Endothelial cell (in vitro differentiated cells): ENCODE data around the gene ERGIC1. TPM values are rescaled to one million over a fixed set of nuclear protein-coding genes. Genes with fewer than 3 reads are reported as not detected.

Experiments used
- DNase-seq: peaks from one replicate; pipeline ENCODE4 v3.0.0; 2021; ENCODE audit warnings: low spot score
- H3K27ac Mint-ChIP-seq: one replicate; pipeline ENCODE4 v1.8.0; 2021; ENCODE audit warnings: mixed read lengths, inconsistent platforms; ENCODE audit not compliant: unreplicated experiment
- H3K27me3 Mint-ChIP-seq: one replicate; pipeline ENCODE4 v1.8.0; 2021; ENCODE audit warnings: mild to moderate bottlenecking, moderate library complexity, mixed read lengths, inconsistent platforms; ENCODE audit not compliant: unreplicated experiment
- H3K36me3 Mint-ChIP-seq: one replicate; pipeline ENCODE4 v1.8.0; 2021; ENCODE audit warnings: mild to moderate bottlenecking, low read depth, mixed read lengths, inconsistent platforms; ENCODE audit not compliant: unreplicated experiment
- H3K4me1 Mint-ChIP-seq: one replicate; pipeline ENCODE4 v1.8.0; 2021; ENCODE audit warnings: mild to moderate bottlenecking, mixed read lengths, inconsistent platforms; ENCODE audit not compliant: unreplicated experiment
- H3K4me3 Mint-ChIP-seq: one replicate; pipeline ENCODE4 v1.8.0; 2021; ENCODE audit warnings: mild to moderate bottlenecking, mixed read lengths, inconsistent platforms; ENCODE audit not compliant: unreplicated experiment
- H3K9me3 Mint-ChIP-seq: one replicate; pipeline ENCODE4 v1.8.0; 2021; ENCODE audit warnings: mixed read lengths, inconsistent platforms; ENCODE audit not compliant: unreplicated experiment
- CTCF ChIP-seq: fragments of 200-600 bp; sonication (generic); IDR thresholded peaks from one replicate; pipeline ENCODE4 v1.5.0; 2021; ENCODE audit warnings: antibody characterized with exemption; ENCODE audit not compliant: unreplicated experiment
- total RNA-seq: library from RNA; stranded (reverse); fragmentation: NEBNext Ultra II Directional; extraction: Animal tissue kit (Norgen Biotek cat#: 25700); gene quantifications from one replicate; pipeline ENCODE4 v1.2.1, GENCODE V29; 2021; ENCODE audit not compliant: unreplicated experiment

The ERGIC1 gene
- total RNA-seq, 1 donor from 2014 or later, result 67.1 TPM

GRCh38 chr5:172838151-172838875 is 4.3 kb downstream of the ERGIC1 start:
- DNase-seq, result no peak
- H3K36me3 Mint-ChIP-seq, result peaks cover 6% of the 10 kb centered on the region
- no peak overlapping the region for H3K4me3 Mint-ChIP-seq
- H3K4me1 Mint-ChIP-seq, result peaks cover 9% of the 10 kb centered on the region
- TF ChIP-seq CTCF, result no peak
- no peak overlapping the region for H3K27ac Mint-ChIP-seq
- H3K9me3 Mint-ChIP-seq, result no peaks in the 10 kb centered on the region
- peaks cover 2% of the 10 kb centered on the region for H3K27me3 Mint-ChIP-seq

DNA sequence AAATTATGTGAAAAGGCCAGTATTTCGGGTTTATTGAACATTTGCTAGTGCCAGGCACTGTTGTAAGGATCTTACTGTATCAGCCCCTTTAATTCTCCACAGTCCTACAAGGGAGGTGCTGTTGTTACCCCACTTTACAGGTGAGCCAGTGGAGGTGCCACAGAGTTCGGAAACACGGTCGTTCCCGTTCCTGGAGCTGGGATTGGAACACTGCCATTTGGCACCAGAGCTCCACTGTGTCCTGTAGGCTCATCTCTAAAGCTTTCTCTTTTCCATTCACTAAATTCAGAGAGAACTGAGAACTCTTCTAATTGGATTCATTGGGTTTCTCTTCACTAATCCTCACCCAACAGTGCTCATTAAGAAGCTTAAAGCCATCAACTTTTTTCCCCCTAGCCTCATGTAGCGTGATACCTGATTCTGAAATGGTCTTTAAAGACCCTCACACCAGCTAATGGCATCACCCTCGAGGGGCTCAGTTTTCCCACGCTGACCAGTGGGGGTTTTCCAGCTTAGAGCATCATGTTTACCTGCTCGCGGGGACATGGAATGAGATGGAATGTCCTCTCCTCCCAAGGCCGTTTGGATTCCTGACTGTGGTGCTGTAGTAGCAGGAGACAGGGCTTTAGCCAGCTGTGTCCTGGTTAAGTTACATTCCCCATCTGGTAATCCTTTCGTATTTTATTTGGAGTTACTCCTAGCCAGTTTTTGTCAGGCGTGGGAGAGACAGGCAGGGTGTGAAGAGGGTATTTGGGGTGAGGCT is 5.8 kb downstream of the ERGIC1 start:
- Mint-ChIP-seq H3K27me3 (no peaks in the 10 kb centered on the region), H3K4me3 (no peak overlapping the region), H3K4me1 (peaks cover 9% of the 10 kb centered on the region), H3K36me3 (peaks cover 6% of the 10 kb centered on the region), H3K27ac (no peak overlapping the region), H3K9me3 (no peaks in the 10 kb centered on the region)
- no peak for TF ChIP-seq CTCF
- no peak for DNase-seq

DNA sequence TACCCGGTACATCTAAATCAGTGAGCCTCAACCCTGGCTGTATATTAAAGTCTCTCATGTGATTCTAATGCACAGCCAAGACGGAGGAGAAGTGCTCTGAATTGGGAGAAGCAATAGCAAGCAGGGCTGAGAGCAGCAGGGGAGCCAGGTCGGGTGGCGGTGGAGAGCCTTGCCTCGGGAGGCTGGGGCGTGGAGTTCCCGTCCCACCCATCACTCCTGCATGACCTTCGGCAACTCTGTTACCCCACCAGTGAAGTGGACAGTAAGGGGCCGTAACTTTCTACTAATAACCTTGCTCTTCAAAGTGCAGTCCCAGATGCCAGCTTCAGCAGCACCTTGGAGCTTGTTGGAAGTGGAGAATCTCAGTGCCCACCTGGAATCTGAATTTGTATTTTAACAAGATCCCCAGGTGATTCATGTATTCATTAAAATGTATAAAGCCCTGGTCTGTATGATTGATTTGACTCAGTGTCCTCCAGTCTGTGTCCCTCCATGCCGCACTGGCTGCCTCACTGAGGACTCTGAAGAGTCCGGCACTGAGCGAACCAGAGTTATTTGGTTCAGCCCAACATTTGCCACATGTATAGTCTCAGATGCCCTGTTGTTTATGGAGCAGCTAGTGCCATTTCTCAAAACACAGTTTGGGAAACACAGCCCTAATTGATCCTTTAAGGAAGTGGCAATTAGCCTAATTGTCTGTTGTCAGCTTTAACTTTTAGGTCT is 6.5 kb downstream of the ERGIC1 start:
- H3K9me3 Mint-ChIP-seq, result no peaks in the 10 kb centered on the region
- H3K27ac Mint-ChIP-seq, result no peak overlapping the region
- peaks cover 7% of the 10 kb centered on the region for H3K4me1 Mint-ChIP-seq
- H3K27me3 Mint-ChIP-seq, result peaks cover 2% of the 10 kb centered on the region
- H3K36me3 Mint-ChIP-seq, result peaks cover 6% of the 10 kb centered on the region
- DNase-seq, result no peak
- no peak for TF ChIP-seq CTCF
- H3K4me3 Mint-ChIP-seq, result no peak overlapping the region

- peaks cover 3% of the 10 kb centered on the region for H3K27me3 Mint-ChIP-seq
- peaks cover 4% of the 10 kb centered on the region for H3K4me1 Mint-ChIP-seq
These were observed 7.2 kb downstream of the ERGIC1 start for GRCh38 chr5:172841256-172841655.

More at GRCh38 chr5:172841256-172841655, 7.2 kb downstream of the ERGIC1 start:
- Mint-ChIP-seq H3K36me3 (peaks cover 6% of the 10 kb centered on the region), H3K9me3 (no peaks in the 10 kb centered on the region), H3K27ac (no peak overlapping the region), H3K4me3 (no peak overlapping the region)
- no peak for DNase-seq
- TF ChIP-seq CTCF, result no peak
